Heart left ventricle (tissue), 13 donors: ENCODE measurements around the gene DOCK1.

Experiments
- POLR2A ChIP-seq, 2 donors: fragments of 450-650 bp; IDR thresholded peaks; one replicate each; pipeline ENCODE4 v1.6.1; 2017; ENCODE audit warnings: antibody characterized with exemption in 2 of 2, mild to moderate bottlenecking in 2 of 2, moderate library complexity in 2 of 2
- TF ChIP-seq, protein P1 (sequence below), 12 donors: fragments of 200-600 bp; sonication (generic) in 4 of 12; IDR thresholded peaks; one replicate each; pipeline versions ENCODE4 v1.5.0 to v1.8.0; 2018 to 2022; ENCODE audit warnings: antibody characterized with exemption in 12 of 12, mild to moderate bottlenecking in 5 of 12
- donor health status: ischemic (EF 13 %, LVEDD 7.1; RV severe dilation, severe dysfunction).
- donor health status: DM: no; HTN: yes; CAD: no.
- donor health status: DM: no; HTN: no; CAD: no.
- donor health status: ischemic (EF 25% LVEDD 6.9; RV normal size, moderate dysfunction).
- donor health status: ischemic (EF 25% LVEDD 5.7; RV mildly dilated, moderate dysfunction).
- donor health status: ischemic (EF 35%, LVEDD 5.7; RV mildly dilated, moderate dysfunction).
- donor health status: nonischemic (EF 11% LVEDD 7.7; RV severe dilation, severe dysfunction).
- donor health status: DM: yes; HTN: yes; CAD: no.
- donor health status: PGD.
- donor health status: ischemic (EF 29% LVEDD 5.4; RV normal size, mild dysfunction).
- donor health status: nonischemic (EF 23%, LVEDD 6.1; RV moderate dilation, normal function).

DNA sequence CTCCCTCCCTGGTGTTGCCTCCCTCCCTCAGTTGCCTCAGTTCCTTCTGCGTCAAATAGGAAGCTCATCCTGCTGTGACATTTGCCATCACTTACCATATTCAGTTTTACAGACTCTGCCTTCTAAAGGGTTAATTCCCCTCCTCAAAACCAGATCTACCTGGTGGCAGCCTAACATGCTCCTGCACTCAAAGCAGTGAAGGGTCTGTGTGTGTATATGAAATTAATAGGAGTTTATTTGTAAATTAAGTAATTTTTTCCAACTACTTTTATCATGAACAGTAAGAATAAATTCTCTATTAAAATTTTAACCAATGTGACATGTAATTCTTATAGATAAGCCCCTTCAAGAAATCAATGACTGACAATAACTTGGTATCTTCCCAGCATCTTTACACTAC, 449.8 kb downstream of the DOCK1 start:
- TF ChIP-seq, protein P1, sequence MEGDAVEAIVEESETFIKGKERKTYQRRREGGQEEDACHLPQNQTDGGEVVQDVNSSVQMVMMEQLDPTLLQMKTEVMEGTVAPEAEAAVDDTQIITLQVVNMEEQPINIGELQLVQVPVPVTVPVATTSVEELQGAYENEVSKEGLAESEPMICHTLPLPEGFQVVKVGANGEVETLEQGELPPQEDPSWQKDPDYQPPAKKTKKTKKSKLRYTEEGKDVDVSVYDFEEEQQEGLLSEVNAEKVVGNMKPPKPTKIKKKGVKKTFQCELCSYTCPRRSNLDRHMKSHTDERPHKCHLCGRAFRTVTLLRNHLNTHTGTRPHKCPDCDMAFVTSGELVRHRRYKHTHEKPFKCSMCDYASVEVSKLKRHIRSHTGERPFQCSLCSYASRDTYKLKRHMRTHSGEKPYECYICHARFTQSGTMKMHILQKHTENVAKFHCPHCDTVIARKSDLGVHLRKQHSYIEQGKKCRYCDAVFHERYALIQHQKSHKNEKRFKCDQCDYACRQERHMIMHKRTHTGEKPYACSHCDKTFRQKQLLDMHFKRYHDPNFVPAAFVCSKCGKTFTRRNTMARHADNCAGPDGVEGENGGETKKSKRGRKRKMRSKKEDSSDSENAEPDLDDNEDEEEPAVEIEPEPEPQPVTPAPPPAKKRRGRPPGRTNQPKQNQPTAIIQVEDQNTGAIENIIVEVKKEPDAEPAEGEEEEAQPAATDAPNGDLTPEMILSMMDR (IDR thresholded peaks at IDR 0.05) = peak in 3 of 12 donors; percentile 10 to 17 (median 17)
- no peak for TF ChIP-seq POLR2A (IDR thresholded peaks at IDR 0.05)
